PFSK-1 (cell line): Measurements from ENCODE around the gene GDPGP1.

Experiments used
- FOXP2 ChIP-seq: optimal IDR thresholded peaks from 2 replicates; pipeline ENCODE3; 2011; ENCODE audit warnings: borderline replicate concordance, control low read depth, inconsistent platforms; ENCODE audit not compliant: insufficient read depth; ENCODE audit errors: extremely low read length, extremely low read depth
- POLR2AphosphoS5 ChIP-seq: IDR thresholded peaks from 2 replicates; pipeline ENCODE4 v1.6.1; 2012; ENCODE audit warnings: low read depth, mild to moderate bottlenecking, control low read depth, low read length, moderate library complexity
- SIN3A ChIP-seq: IDR thresholded peaks from 2 replicates; pipeline ENCODE4 v1.6.1; 2012; ENCODE audit warnings: mild to moderate bottlenecking, low read length, moderate library complexity, borderline replicate concordance; ENCODE audit not compliant: insufficient read depth
- TAF1 ChIP-seq: IDR thresholded peaks from 2 replicates; pipeline ENCODE4 v1.6.1; 2012; ENCODE audit warnings: low read length, control low read depth, borderline replicate concordance; ENCODE audit not compliant: insufficient read depth
- TF ChIP-seq, protein P1 (sequence below), 2 experiments: IDR thresholded peaks; 2 replicates each; pipeline versions ENCODE4 v1.6.1 to v1.8.0; 2011 to 2012; ENCODE audit warnings: low read depth in 2 of 2, low read length in 2 of 2, control low read depth in 1 of 2, inconsistent platforms in 1 of 2, mild to moderate bottlenecking in 1 of 2, moderate library complexity in 1 of 2; ENCODE audit not compliant: insufficient read depth in 1 of 2

DNA sequence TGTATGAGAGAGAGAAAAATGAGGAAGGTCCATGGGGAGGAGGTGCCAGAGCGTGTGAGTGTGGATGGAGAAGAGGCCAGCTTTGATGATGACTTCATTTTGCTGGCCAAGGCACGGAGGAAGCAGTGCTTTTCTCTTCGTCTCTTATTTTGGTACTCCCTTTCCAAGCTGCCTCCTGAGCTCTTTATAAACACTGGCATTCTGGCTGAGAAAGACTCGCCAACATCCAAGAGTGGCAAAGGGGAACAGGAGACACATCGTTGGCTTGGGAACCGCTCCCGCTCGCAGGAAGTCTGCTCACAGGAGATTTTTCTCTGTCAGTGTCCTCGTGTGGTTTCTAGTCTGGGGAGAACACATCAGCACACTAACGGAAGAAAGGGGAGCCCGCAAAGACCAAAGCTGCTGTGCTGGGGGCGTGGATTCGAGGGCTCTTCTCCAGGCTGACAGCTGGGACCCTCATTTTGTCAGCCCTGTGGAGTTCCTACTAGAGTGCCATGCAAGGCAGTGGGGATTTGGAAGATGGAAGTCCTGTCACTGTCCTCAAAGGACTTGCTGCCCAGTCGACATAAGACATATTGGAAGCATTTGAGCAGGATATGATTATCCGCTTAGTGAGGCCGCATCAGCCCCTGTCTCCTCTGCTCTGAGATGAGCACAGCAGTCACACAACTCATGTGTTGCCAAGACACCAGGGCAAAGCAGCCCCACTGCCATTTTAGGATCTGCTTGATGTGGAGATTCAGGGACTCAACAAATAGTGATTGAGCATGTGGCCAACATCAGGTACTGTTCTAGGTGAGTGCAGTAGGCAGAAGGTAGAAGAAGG is 40.8 kb upstream of the GDPGP1 start:
- no peak for TF ChIP-seq POLR2AphosphoS5
- no peak for TF ChIP-seq SIN3A
- no peak for TF ChIP-seq TAF1
- TF ChIP-seq, protein P1, sequence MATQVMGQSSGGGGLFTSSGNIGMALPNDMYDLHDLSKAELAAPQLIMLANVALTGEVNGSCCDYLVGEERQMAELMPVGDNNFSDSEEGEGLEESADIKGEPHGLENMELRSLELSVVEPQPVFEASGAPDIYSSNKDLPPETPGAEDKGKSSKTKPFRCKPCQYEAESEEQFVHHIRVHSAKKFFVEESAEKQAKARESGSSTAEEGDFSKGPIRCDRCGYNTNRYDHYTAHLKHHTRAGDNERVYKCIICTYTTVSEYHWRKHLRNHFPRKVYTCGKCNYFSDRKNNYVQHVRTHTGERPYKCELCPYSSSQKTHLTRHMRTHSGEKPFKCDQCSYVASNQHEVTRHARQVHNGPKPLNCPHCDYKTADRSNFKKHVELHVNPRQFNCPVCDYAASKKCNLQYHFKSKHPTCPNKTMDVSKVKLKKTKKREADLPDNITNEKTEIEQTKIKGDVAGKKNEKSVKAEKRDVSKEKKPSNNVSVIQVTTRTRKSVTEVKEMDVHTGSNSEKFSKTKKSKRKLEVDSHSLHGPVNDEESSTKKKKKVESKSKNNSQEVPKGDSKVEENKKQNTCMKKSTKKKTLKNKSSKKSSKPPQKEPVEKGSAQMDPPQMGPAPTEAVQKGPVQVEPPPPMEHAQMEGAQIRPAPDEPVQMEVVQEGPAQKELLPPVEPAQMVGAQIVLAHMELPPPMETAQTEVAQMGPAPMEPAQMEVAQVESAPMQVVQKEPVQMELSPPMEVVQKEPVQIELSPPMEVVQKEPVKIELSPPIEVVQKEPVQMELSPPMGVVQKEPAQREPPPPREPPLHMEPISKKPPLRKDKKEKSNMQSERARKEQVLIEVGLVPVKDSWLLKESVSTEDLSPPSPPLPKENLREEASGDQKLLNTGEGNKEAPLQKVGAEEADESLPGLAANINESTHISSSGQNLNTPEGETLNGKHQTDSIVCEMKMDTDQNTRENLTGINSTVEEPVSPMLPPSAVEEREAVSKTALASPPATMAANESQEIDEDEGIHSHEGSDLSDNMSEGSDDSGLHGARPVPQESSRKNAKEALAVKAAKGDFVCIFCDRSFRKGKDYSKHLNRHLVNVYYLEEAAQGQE (IDR thresholded peaks at IDR 0.05; ENCODE audit: insufficient read depth in 1 of 2, low read depth in 2 of 2, low read length in 2 of 2): no peak
- TF ChIP-seq FOXP2: no peak
